NCI-H526 (cell line): ENCODE results near the gene ALG13.
"Not testable (repeated sequence)": the region's sequence is repeated elsewhere in the genome, so short reads cannot be mapped to it uniquely, and the experiment has no call there.

Experiments
- DNase-seq, 2 experiments: peaks; one replicate each; lab custom pipeline; 2025; lab: John Stamatoyannopoulos, UW

The ALG13 gene

DNA sequence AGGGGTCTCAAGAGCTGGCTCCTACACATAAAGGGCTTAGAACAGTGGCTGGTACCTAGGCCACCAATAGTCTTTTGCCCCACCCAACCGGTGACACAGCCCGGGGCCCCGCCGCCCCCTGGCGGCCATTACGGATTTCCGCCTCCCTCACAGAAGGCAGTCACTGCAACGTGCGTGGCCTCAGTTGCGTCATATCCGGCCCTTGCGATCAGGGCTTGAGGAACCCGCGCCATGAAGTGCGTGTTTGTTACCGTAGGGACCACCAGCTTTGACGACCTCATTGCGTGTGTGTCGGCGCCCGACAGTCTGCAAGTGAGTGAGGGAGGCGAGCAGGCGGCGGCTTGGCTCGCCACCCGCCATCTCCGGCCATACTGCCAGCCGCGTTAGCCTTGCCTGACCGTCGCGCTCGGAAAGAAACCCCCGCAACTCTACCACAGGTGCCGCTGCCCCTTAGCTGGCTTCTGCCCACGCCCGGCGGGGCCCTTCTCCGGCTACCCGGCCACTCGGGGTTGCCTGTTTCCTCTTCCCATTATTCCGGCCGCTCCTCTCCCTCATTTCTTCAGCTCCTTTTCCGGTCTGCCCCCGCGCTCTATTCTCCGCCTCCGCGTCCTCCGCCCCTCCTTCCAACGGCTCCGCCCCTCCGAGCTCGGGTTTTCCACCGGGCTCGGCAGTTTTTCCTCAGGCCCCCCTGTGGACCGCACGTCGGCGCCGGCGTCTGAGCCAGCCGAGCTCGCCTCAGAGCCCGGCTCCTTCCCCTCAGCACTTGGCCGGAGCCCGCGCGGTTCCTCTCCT, at the start of gene ALG13:
ALG13 (plus strand) TSS at position 183 of the 792 bp plus-strand sequence; CDS start at position 232, 49 bp downstream.
- DNase-seq = peak; percentile 74 to 87

DNA sequence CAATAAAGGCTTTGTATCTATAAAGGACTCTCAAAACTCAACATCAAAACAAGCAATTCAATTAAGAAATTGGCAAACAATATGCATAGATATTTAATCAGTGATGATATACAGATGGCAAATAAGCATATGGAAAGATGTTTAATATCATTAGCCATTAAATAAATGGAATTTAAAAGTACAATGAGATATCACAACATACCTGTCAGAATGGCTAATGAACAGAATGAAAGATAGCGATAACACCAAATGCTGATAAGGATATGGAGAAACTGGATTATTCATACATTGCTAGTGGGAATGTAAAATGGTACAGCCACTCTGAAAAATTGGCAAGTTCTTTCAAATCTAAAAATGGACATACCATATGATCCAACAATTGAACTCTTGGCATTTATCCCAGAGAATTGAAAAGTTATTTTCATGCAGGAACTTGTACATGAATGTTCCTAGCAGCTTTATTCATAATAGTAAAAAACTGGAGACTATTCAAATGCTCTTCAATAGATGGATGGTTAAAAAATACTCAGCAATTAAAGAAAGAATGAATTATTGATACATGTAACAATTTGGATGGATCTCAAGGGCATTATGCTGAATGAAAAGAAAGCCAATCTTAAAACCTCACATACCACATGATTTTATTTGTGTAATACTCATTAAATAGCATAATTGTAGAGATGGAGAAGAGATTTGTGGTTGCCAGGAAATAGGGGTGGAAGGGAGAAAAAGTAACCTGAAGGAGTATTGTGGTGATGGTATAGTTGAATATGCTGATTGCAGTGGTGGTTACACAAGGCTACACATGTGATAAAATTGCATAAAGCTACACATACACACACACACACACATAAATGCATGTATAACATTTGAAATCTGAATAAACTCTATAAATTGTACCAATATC, 45.9 kb upstream of the ALG13 start:
- DNase-seq = no peak

DNA sequence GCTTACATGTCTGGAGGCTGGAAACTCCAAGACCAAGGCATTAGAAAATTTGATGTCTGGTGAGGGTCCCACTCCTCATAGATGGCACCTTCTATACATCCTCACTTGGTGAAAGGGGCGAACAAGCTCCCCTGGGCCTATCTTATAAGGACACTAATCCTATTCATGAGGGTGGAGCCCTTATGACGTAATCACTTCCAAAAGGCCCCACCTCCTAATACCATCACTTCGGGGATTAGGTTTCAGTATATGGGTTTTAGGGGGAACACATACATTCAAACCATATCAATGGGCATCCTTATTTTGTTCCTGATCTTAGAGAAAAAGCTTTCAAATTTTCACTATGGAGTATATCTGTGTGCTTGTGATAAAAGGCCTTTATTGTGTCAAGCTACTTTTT, 39.0 kb upstream of the ALG13 start:
- no peak for DNase-seq

DNA sequence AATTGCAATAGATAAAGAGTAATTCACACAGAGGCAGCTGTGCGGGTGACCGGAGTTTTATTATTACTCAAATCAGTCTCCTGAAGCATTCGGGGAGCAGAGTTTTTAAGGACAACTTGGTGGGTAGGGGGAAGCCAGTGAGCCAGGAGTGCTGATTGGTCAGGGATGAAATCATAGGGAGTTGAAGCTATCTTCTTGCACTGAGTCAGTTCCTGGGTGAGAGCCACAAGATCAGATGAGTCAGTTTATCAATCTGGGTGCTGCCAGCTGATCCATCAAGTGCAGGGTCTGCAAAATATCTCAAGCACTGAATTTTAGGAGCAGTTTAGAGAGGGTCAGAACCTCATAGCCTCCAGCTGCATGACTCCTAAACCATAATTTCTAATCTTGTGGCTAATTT, 35.8 kb upstream of the ALG13 start:
- DNase-seq = not testable (repeated sequence)

DNA sequence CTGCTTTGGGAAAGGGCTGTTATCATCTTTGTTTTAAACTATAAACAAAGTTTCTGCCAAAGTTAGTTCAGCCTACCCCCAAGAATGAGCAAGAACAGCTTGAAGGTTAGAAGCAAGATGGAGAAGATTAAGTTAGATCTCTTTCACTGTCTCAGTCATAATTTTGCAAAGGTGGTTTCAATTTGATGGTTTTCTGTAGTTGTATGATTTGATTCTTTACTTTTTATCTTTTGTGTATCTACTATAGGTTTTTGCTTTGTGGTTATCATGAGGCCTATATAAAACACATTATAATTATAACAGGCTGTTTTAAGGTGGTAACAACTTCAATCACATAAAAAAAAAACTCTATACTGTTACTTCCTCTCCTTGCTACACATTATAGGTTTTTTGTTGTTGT, 35.4 kb upstream of the ALG13 start:
- no peak for DNase-seq

DNA sequence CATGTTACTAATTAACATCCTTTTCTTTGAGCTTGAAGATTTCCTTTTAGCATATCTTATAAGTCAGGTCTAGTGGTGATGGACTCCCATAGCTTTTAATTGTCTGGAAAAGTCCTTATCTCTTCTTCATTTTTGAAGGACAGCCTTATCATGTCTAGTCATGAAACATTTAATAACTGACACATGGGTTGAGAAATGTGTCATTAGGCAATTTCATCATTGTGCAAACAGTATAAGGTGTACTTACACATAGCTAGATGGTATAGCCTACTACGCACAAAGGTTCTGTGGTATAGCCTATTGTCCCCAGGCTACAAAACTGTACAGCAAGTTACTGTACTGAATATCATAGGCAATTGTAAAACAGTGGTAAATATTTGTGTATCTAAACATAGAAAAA, 34.5 kb upstream of the ALG13 start:
- DNase-seq = no peak

DNA sequence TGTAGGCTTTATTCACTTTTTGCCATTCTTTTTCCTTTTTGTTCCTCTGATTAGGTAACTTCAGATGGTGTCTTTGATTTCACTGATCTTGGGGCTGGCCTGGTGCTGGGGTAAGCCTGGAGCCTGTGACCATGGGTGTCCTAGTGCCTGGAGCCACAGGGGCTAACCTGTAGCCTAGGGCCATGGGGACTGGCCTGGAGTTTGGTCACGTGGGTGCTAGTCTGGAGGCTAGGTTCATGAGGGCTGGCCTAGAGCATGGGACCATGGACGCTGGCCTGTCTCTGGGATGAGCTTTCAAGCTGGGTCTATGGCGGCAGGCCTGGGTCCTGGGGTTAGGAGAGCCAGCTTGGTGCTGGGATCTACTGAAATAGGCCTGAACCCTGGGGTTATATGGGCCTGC, 32.2 kb upstream of the ALG13 start:
- no peak for DNase-seq

DNA sequence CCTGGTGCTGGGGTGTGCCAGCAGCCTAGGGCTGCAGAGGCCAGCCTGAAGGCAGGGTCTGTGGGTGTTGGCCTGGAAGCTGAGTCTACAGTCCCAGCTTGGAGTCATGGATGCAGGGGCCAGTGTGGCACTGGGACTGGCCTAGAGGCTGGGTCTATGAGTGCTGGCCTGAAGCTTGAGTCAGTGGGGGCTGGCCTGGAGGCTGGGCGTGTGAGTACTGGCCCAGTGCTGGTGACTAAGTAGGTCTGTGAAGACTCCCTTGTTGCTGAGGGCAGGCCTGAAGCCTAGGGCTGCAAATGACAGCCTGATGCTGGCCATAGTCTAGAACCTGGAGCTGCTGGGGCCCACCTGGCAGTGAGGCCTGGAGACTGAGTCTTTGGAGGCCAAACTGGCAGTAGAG, 31.3 kb upstream of the ALG13 start:
- no peak for DNase-seq

DNA sequence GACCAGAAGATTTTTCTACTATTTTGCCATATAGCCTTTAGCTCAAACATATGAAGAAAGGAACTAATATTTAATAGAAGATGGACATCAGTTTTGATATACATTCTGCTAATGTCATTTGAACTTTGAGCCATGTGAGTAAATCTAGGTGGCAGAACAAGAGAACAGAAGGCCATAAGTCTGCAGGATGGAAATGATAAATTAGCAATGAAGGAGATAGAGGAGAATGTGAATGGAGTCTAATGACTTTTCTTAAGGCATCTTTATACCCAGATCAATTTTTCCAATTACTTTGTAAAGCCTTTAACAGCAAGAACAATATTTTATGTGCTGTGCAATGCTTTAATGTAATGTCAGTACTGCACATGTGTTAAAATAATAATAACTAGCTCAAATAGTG, 30.1 kb upstream of the ALG13 start:
- DNase-seq = no peak

DNA sequence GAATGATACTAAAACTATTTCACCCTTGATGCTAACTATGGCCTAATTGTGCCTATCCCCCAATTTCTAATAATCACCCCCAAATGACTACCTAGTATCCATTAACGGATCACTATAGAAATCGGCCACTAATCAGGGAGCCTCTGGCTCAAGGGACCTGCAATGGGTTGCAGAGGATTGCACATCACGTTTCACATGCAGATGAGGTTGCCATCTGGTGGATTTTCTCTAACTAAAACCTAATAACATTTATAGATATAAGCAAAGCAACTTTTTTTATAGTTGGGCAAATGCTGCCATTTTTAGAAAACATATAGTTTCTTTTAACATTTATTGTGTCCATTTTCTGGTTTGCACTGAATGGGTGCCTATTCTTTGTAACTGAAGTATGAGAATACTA, 28.3 kb upstream of the ALG13 start:
- DNase-seq = peak in 1 of 2 experiments; percentile 20

DNA sequence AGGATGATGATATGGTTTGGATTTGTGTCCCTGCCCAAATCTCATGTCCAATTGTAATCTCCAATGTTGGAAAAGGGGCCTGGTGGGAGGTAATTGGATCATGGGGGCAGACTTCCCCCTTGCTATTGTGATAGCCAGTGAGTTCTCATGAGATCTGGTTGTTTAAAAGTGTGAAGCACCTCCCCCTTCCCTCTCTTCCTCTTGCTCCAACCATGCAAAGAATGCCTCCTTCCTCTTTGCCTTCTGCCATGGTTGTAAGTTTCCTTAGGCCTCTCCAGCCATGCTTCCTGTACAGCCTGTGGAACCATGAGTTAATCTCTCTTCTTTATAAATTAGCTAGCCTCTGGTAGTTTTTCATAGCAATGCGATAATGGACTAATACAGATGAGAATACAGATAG, 19.7 kb upstream of the ALG13 start:
- no peak for DNase-seq

DNA sequence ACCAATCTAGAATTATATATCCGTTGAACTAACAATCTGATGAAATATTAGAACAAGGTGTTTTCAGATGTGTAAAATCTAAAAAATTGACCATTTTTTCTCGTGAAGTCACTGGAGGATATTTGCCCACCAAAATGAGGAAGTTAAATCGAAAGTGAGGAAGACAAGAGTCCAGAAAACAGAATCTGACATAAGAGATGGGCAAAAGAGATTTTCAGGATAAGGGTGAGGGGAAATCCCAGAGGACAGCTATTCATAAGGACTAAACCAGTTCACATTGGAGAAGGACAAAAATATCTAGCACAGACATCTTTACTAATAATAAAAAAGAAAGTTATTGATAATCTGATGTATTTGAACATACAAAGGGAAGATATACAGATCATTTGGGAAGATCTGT, 18.7 kb upstream of the ALG13 start:
- DNase-seq = no peak

DNA sequence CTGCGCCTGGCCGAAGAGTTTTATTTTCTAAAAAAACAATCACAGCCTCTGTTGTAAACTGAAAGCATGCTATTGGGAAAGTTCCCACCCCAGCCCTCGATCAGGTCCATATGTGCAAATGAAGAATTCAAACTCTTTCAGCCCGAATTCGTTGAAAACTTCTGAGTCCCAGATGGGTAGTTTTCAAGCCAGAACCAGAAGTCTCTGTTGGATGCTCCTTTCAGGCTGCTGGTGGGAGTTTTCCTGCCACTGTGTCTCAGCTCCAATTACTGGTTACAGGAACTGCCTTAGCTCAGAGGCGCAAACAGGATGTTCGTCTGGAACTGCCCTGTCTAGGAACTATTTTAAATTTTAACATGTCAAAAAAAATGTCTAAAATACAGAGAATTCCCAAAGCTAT, 9.3 kb upstream of the ALG13 start:
- DNase-seq = no peak

DNA sequence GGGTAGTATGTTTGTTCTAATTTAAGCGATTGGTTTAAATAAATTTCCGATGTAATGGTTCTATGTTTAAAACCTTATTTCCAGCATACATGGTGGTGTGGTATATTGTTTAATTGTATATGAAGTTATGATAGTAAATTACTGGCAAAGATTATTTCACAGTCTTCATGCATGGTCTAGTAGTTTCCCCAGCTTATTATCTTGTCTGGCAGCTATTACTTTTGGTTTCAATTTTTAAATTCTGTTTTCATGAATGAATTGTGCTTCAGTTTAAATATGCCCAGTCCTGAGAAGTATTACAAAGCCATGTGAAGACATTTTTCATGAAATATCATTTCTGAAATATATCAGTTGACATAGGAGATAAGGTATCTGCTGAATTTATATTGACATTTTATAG, 6.3 kb downstream of the ALG13 start:
- no peak for DNase-seq

DNA sequence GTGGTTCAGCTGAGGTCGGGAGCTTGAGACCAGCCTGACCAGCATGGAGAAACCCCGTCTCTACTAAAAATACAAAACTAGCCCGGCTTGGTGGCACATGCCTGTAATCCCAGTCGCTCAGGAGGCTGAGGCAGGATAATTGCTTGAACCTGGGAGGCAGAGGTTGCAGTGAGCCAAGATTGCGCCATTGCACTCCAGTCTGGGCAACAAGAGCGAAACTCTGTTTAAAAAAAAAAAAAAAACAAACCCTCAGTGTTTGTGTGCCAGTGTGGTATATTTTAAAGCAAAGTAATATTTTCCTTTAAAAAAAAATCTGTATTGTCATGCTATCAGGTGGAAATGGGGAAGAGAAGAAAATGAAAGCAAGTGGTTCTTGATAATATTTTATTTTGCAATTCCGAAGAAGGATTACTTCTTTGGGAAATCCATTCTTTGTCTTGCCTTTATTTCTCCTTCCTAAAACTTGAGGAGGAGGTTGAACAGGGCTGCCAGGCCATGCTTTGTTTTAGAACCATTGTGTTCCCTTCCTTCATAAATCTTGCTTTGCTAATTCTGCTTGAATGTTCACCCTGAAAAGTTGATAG, 14.4 kb downstream of the ALG13 start:
- no peak for DNase-seq

DNA sequence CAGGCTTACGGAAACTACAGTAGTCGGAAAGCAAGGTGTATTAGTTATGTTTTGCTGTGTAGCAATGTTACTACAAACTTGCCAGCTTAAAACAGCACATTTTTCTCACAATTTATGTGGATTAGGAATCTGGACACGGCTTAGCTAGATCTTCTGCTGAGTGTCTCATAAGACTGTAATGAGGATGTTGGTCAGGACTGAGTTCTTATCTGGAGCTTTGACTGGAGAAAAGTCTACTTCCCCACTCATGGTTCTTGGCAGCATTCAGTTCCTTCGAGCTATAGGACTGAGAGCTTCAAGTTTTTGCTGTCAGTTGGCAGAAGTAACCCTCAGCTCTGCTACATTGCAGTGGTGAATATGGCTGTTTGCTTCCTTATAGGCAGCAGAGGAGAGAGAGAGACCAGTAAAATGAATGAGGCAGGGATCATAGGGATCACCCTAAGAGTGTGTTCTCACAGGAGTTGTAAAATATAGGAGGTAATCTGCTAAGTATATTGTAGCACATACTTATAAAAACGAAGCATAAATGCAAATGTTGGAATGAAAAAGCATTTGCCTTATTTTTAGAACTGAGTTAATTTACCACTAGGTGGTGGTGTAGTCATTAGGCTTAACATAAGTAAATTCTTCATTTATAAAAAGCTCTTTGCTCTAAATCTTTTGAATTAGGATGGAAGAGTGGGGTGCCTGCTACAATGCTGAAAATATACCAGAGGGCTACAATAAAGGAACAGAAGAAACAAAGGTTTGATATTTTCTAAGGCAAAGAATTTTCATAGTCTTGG, 38.6 kb downstream of the ALG13 start:
- DNase-seq = peak in 1 of 2 experiments; percentile 3

DNA sequence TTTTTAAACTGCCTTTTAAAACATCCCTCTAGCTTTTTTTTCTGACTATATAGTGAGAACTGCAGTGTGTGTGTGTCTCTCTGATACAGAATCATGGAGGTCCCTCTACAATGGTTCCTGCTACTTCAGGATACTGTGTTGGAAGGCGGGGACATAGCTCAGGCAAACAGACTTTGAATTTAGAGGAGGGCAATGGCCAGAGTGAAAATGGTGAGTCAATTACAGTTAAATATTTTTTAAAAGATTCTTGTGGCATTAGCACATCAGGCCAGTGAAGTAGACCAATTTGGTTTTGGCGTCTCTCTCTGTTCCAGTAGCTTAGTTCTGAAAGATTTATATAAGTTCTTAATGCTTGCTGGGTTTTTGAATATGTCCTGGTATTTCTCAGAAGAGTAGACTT, 47.1 kb downstream of the ALG13 start:
- no peak for DNase-seq

DNA sequence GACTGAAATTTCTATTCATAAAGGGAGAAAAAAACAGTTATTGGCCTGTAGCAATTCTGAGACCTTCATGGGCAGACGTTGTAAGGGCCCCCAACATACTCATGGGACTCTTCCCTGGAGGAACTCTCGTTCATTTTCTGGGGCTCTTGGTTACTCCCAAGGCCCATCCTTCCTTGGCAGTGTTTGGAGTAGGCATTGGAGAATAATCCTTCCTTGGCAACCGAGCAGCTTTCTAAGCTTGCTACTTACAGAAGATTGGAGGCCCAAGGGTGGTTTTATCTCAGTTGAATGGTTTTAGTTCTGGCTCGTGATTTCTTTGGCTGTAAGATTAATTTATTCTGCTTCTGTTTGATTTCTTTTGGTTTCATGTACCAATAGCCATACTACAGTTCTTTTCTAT, 50.4 kb downstream of the ALG13 start:
- no peak for DNase-seq

DNA sequence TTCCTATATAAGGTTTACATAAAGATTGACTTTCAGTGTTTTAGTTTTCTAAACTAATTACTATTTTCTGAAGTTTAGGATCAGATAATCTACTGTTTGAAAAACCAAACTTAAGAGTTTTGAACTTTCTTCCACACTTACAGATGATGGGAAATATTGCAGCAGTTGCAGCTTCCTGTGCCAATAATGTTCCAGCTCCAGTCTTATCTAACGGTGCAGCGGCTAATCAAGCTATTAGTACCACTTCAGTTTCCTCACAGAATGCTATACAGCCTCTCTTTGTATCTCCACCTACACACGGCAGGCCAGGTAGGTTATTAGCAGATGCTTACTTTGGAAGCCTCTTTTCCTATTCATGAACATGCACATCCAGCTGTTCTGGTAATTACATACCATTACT, 55.6 kb downstream of the ALG13 start:
- DNase-seq = no peak

DNA sequence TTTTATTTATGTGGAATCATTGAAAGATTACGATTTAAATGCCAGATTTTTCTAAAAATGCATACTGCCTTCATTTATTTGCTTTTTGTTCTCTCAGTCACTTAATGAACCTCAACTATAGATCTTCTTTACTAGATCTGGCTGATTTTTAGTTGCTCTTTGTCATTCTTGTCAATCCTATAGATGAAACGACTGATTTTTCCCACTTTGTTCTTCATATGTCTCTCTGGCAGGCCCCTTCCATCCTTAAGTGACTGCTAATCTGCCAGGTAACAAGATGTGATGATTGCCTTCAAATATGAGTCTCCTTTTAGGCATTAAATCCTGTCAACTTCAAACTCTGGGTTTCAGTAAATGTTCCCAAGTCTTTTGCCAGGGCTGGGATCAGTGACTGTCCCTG, 61.0 kb downstream of the ALG13 start:
- no peak for DNase-seq

DNA sequence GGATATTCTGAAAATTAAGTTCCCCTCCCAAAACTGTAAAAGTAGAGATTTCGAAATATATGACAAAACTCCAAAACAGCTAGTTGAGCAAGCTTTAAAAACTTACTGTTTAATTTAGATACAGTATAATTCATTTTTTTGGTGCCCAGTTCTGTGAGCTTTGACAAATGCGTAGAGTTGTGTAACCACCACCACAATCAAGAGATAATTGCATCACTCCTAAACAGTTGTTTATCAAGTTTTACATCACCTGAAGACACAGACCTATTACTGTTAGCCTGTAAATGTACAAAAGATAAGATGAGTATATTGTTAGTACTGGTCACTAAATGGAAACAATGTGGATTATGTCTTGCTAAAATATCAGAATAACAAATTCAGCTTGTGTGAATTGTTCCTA, 62.3 kb downstream of the ALG13 start:
- no peak for DNase-seq

DNA sequence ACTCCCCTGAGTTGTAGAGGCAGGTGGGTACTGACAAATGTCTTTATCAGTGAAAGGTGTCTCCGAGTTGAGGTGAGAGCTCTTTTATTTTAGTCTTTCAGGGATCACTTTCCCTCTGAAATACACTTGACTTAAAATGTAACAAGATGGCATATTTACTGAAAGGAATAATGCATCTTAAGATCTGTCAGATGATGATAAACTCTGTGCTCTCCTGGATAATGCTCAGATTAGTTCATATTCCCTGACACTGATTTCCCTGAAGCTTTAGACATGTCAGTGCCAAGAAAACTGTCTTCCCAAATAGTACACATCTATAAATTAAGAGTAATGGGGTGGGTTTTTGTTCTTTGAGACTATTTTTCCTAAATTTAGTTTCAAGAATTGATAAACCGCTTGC, 75.5 kb downstream of the ALG13 start:
- DNase-seq = no peak
